HUES48 (cell line): ENCODE measurements around the gene CRADD.

Source experiments
- H3K27ac ChIP-seq: one replicate; pipeline ENCODE4 v1.7.0; 2013; ENCODE audit warnings: low read depth, low read length, inconsistent platforms
- H3K27me3 ChIP-seq: 2 replicates; pipeline ENCODE4 v1.6.1; 2013; ENCODE audit warnings: mild to moderate bottlenecking, low read length; ENCODE audit not compliant: control insufficient read depth, insufficient read depth
- H3K36me3 ChIP-seq: 2 replicates; pipeline ENCODE4 v1.6.1; 2013; ENCODE audit warnings: low read length; ENCODE audit not compliant: control insufficient read depth, insufficient read depth
- H3K4me1 ChIP-seq: 2 replicates; pipeline ENCODE4 v1.6.1; 2013; ENCODE audit warnings: mild to moderate bottlenecking, low read length; ENCODE audit not compliant: control insufficient read depth, insufficient read depth
- H3K4me3 ChIP-seq: 2 replicates; pipeline ENCODE4 v1.5.1; 2013; ENCODE audit warnings: mild to moderate bottlenecking, low read depth, low read length
- H3K9ac ChIP-seq: 2 replicates; pipeline ENCODE4 v1.6.1; 2013; ENCODE audit warnings: mild to moderate bottlenecking, low read depth, low read length, moderate library complexity
- H3K9me3 ChIP-seq: 2 replicates; pipeline ENCODE4 v1.6.1; 2013; ENCODE audit warnings: low read length; ENCODE audit not compliant: control insufficient read depth, insufficient read depth

Gene CRADD

GRCh38 chr12:93829016-93829415 lies 151.8 kb downstream of the CRADD start:
- no peaks in the 10 kb centered on the region for H3K36me3 ChIP-seq
- H3K27me3 ChIP-seq: no peaks in the 10 kb centered on the region
- H3K4me3 ChIP-seq: no peak overlapping the region
- no peaks in the 10 kb centered on the region for H3K9me3 ChIP-seq
- peaks cover 16% of the 10 kb centered on the region for H3K4me1 ChIP-seq
- H3K9ac ChIP-seq: no peak overlapping the region
- H3K27ac ChIP-seq: no peak overlapping the region

GRCh38 chr12:93831374-93831773 lies 154.2 kb downstream of the CRADD start:
- no peak overlapping the region for H3K9ac ChIP-seq
- H3K36me3 ChIP-seq: no peaks in the 10 kb centered on the region
- H3K27ac ChIP-seq: no peak overlapping the region
- no peaks in the 10 kb centered on the region for H3K4me1 ChIP-seq
- H3K27me3 ChIP-seq: no peaks in the 10 kb centered on the region
- H3K9me3 ChIP-seq: no peaks in the 10 kb centered on the region
- no peak overlapping the region for H3K4me3 ChIP-seq

GRCh38 chr12:93832131-93832530 lies 155.0 kb downstream of the CRADD start:
- H3K36me3 ChIP-seq: no peaks in the 10 kb centered on the region
- no peak overlapping the region for H3K4me3 ChIP-seq
- H3K9ac ChIP-seq: no peak overlapping the region
- no peaks in the 10 kb centered on the region for H3K9me3 ChIP-seq
- H3K4me1 ChIP-seq: no peaks in the 10 kb centered on the region
- no peaks in the 10 kb centered on the region for H3K27me3 ChIP-seq
- no peak overlapping the region for H3K27ac ChIP-seq

GRCh38 chr12:93833946-93834345 lies 156.8 kb downstream of the CRADD start:
- H3K4me1 ChIP-seq: no peaks in the 10 kb centered on the region
- H3K27me3 ChIP-seq: no peaks in the 10 kb centered on the region
- no peak overlapping the region for H3K9ac ChIP-seq
- no peaks in the 10 kb centered on the region for H3K9me3 ChIP-seq
- no peak overlapping the region for H3K27ac ChIP-seq
- no peaks in the 10 kb centered on the region for H3K36me3 ChIP-seq
- H3K4me3 ChIP-seq: no peak overlapping the region

GRCh38 chr12:93836620-93837260 lies 159.6 kb downstream of the CRADD start:
- Histone ChIP-seq H3K4me3 (no peak overlapping the region), H3K9me3 (no peaks in the 10 kb centered on the region), H3K36me3 (no peaks in the 10 kb centered on the region), H3K4me1 (no peaks in the 10 kb centered on the region), H3K9ac (no peak overlapping the region), H3K27ac (no peak overlapping the region), H3K27me3 (no peaks in the 10 kb centered on the region)

GRCh38 chr12:93838193-93838592 lies 161.0 kb downstream of the CRADD start:
- no peaks in the 10 kb centered on the region for H3K36me3 ChIP-seq
- H3K9ac ChIP-seq: no peak overlapping the region
- no peak overlapping the region for H3K27ac ChIP-seq
- H3K9me3 ChIP-seq: no peaks in the 10 kb centered on the region
- no peak overlapping the region for H3K4me3 ChIP-seq
- no peaks in the 10 kb centered on the region for H3K4me1 ChIP-seq
- no peaks in the 10 kb centered on the region for H3K27me3 ChIP-seq

GRCh38 chr12:93839064-93839463 lies 161.9 kb downstream of the CRADD start:
- H3K27me3 ChIP-seq: no peaks in the 10 kb centered on the region
- H3K27ac ChIP-seq: no peak overlapping the region
- no peaks in the 10 kb centered on the region for H3K4me1 ChIP-seq
- no peaks in the 10 kb centered on the region for H3K9me3 ChIP-seq
- no peak overlapping the region for H3K9ac ChIP-seq
- no peak overlapping the region for H3K4me3 ChIP-seq
- H3K36me3 ChIP-seq: no peaks in the 10 kb centered on the region

GRCh38 chr12:93841671-93842070 lies 164.5 kb downstream of the CRADD start:
- Histone ChIP-seq H3K27me3 (no peaks in the 10 kb centered on the region), H3K4me1 (no peaks in the 10 kb centered on the region), H3K9me3 (no peaks in the 10 kb centered on the region), H3K4me3 (no peak overlapping the region), H3K36me3 (no peaks in the 10 kb centered on the region), H3K27ac (no peak overlapping the region), H3K9ac (no peak overlapping the region)

- no peak overlapping the region for H3K9ac ChIP-seq
- no peaks in the 10 kb centered on the region for H3K36me3 ChIP-seq
- H3K27me3 ChIP-seq: no peaks in the 10 kb centered on the region
- H3K9me3 ChIP-seq: no peaks in the 10 kb centered on the region
- no peak overlapping the region for H3K4me3 ChIP-seq
- no peaks in the 10 kb centered on the region for H3K4me1 ChIP-seq
- no peak overlapping the region for H3K27ac ChIP-seq
Observed at GRCh38 chr12:93844164-93844784, 167.1 kb downstream of the CRADD start.

GRCh38 chr12:93846936-93847516 lies 169.9 kb downstream of the CRADD start:
- no peak overlapping the region for H3K4me3 ChIP-seq
- no peak overlapping the region for H3K9ac ChIP-seq
- no peaks in the 10 kb centered on the region for H3K9me3 ChIP-seq
- H3K4me1 ChIP-seq: no peaks in the 10 kb centered on the region
- H3K27me3 ChIP-seq: no peaks in the 10 kb centered on the region
- no peak overlapping the region for H3K27ac ChIP-seq
- H3K36me3 ChIP-seq: no peaks in the 10 kb centered on the region
